ENCODE measurements around the gene ELOVL5. TPM values are rescaled to one million over a fixed set of nuclear protein-coding genes. Genes with fewer than 3 reads are reported as not detected.

The ELOVL5 gene
- total RNA-seq, 1 experiment from 2014 or later = 121 TPM

GRCh38 chr6:53333439-53334408, 15.0 kb downstream of the ELOVL5 start:
- Histone ChIP-seq H3K4me1 (ENCODE audit: insufficient read depth, low read length) (peaks cover 19% of the 10 kb centered on the region), H3K9me3 (ENCODE audit: control insufficient read depth, low read depth, low read length) (no peaks in the 10 kb centered on the region), H3K4ac (ENCODE audit: low read depth, low read length) (no peak overlapping the region), H2BK5ac (ENCODE audit: insufficient read length, low read length) (no peak overlapping the region), H2AK5ac (ENCODE audit: insufficient read length, low read length) (no peak overlapping the region), H3K79me1 (ENCODE audit: insufficient read depth, low read depth, low read length, poor library complexity, severe bottlenecking) (peaks cover 21% of the 10 kb centered on the region), H3K27me3 (ENCODE audit: insufficient read depth, low read length) (no peaks in the 10 kb centered on the region), H2BK15ac (ENCODE audit: low read depth, low read length) (no peak overlapping the region), H4K8ac (replicated peaks; ENCODE audit: insufficient read length, low read depth, low read length) (no peak overlapping the region), H3K4me2 (ENCODE audit: insufficient read depth, insufficient read length, low read length) (no peak overlapping the region), H3K14ac (ENCODE audit: insufficient read depth, low read length) (no peak overlapping the region), H4K5ac (ENCODE audit: insufficient read length, low read depth, low read length) (no peak overlapping the region), H4K20me1 (ENCODE audit: control insufficient read depth, insufficient read depth, insufficient read length) (no peaks in the 10 kb centered on the region), H2BK120ac (ENCODE audit: low read depth, low read length, poor library complexity, severe bottlenecking) (no peak overlapping the region), H2BK12ac (ENCODE audit: insufficient read length, low read depth, low read length) (no peak overlapping the region), H3K9ac (ENCODE audit: extremely low read depth, insufficient read length, low read length) (no peak overlapping the region), H3K56ac (ENCODE audit: insufficient read length, low read depth, low read length) (no peak overlapping the region), H3K23ac (ENCODE audit: insufficient read length, low read depth, low read length) (no peak overlapping the region), H3K18ac (ENCODE audit: insufficient read length, low read depth, low read length) (no peak overlapping the region), H3K79me2 (ENCODE audit: insufficient read depth, low read length) (peaks cover 74% of the 10 kb centered on the region), H3T11ph (ENCODE audit: low read length) (no peak overlapping the region), H2BK20ac (ENCODE audit: low read depth, low read length, poor library complexity, severe bottlenecking) (no peak overlapping the region), H3K23me2 (ENCODE audit: insufficient read length, low read depth, low read length, poor library complexity, severe bottlenecking) (no peaks in the 10 kb centered on the region), H2AFZ (ENCODE audit: low read length) (no peak overlapping the region), H4K91ac (ENCODE audit: insufficient read length, low read depth, low read length) (no peak overlapping the region), H3K27ac (ENCODE audit: insufficient read length, low read depth, low read length) (no peak overlapping the region)
- DNase-seq = no peak
- Mint-ChIP-seq H3K9me3 (no peaks in the 10 kb centered on the region), H3K36me3 (ENCODE audit: insufficient read depth in 1 of 3, low read depth in 3 of 3) (peaks cover 11 to 18% (median 15%) of the 10 kb centered on the region in 3 experiments), H3K4me3 (no peak overlapping the region), H3K4me1 (peaks cover 36 to 45% of the 10 kb centered on the region in 2 experiments), H3K27me3 (ENCODE audit: low read depth) (no peaks in the 10 kb centered on the region), H3K27ac (peak overlapping the region in 2 of 3 experiments; percentile 28 to 49; a peak in 1 of 7 replicates)
- no CpG with 5 or more reads among the region's 5 CpGs for WGBS (ENCODE audit: extremely low coverage, insufficient read length, low lambda C conversion rate)
- TF ChIP-seq CTCF (conservative IDR thresholded peaks at IDR 0.05) = no peak

All from H9 (cell line).